ENCODE results near the gene GAPDHS.

DNA sequence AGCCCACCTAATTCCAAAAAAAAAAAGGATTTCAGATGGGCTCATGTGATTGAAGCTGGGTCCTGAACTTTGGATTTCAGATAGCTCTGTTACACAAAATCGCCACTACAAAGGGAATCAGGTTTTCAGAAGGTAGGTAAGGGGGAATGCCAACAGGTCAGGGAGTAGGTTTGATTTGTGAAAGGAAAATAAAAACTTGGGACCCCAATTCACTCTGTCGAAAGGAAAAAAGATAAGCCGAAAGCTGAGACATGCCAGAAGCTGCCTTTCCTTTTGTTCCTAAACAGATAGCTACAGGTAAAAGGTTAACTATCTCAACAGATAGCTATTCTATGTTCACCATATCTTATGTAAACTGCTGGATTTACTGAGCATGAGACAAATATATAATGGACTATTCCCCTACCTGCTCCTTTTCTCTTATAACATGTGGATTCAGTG, 47.0 kb upstream of the GAPDHS start:
- no peak for TF ChIP-seq POLR2A (IDR thresholded peaks at IDR 0.05; ENCODE audit: low read depth, low read length)
- TF ChIP-seq, protein P1, sequence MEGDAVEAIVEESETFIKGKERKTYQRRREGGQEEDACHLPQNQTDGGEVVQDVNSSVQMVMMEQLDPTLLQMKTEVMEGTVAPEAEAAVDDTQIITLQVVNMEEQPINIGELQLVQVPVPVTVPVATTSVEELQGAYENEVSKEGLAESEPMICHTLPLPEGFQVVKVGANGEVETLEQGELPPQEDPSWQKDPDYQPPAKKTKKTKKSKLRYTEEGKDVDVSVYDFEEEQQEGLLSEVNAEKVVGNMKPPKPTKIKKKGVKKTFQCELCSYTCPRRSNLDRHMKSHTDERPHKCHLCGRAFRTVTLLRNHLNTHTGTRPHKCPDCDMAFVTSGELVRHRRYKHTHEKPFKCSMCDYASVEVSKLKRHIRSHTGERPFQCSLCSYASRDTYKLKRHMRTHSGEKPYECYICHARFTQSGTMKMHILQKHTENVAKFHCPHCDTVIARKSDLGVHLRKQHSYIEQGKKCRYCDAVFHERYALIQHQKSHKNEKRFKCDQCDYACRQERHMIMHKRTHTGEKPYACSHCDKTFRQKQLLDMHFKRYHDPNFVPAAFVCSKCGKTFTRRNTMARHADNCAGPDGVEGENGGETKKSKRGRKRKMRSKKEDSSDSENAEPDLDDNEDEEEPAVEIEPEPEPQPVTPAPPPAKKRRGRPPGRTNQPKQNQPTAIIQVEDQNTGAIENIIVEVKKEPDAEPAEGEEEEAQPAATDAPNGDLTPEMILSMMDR (conservative IDR thresholded peaks at IDR 0.05; ENCODE audit: low read depth, low read length): no peak
- TF ChIP-seq CEBPB (IDR thresholded peaks at IDR 0.05; ENCODE audit: low read depth, low read length): no peak
- TF ChIP-seq, protein P2, sequence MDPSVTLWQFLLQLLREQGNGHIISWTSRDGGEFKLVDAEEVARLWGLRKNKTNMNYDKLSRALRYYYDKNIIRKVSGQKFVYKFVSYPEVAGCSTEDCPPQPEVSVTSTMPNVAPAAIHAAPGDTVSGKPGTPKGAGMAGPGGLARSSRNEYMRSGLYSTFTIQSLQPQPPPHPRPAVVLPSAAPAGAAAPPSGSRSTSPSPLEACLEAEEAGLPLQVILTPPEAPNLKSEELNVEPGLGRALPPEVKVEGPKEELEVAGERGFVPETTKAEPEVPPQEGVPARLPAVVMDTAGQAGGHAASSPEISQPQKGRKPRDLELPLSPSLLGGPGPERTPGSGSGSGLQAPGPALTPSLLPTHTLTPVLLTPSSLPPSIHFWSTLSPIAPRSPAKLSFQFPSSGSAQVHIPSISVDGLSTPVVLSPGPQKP (IDR thresholded peaks at IDR 0.05; ENCODE audit: borderline replicate concordance, low read depth, low read length): no peak
- TF ChIP-seq RFX5 (IDR thresholded peaks at IDR 0.05; ENCODE audit: low read depth, low read length): no peak
- no peak for TF ChIP-seq RAD21 (IDR thresholded peaks at IDR 0.05; ENCODE audit: low read length)
- TF ChIP-seq MAZ (IDR thresholded peaks at IDR 0.05; ENCODE audit: borderline replicate concordance, low read depth, low read length): no peak
- TF ChIP-seq CHD1 (IDR thresholded peaks at IDR 0.05; ENCODE audit: low read depth, low read length): no peak
- TF ChIP-seq NFE2L2 (IDR thresholded peaks at IDR 0.05; ENCODE audit: low read depth, low read length): no peak
- TF ChIP-seq SMC3 (IDR thresholded peaks at IDR 0.05; ENCODE audit: low read depth, low read length): no peak
- TF ChIP-seq MAFK (IDR thresholded peaks at IDR 0.05; ENCODE audit: low read depth, low read length): no peak
